NCI-H345 (cell line): Measurements from ENCODE around the gene SLIT1.

Experiments used
- DNase-seq: peaks from one replicate; lab custom pipeline; 2025; lab: John Stamatoyannopoulos, UW

The SLIT1 gene

DNA sequence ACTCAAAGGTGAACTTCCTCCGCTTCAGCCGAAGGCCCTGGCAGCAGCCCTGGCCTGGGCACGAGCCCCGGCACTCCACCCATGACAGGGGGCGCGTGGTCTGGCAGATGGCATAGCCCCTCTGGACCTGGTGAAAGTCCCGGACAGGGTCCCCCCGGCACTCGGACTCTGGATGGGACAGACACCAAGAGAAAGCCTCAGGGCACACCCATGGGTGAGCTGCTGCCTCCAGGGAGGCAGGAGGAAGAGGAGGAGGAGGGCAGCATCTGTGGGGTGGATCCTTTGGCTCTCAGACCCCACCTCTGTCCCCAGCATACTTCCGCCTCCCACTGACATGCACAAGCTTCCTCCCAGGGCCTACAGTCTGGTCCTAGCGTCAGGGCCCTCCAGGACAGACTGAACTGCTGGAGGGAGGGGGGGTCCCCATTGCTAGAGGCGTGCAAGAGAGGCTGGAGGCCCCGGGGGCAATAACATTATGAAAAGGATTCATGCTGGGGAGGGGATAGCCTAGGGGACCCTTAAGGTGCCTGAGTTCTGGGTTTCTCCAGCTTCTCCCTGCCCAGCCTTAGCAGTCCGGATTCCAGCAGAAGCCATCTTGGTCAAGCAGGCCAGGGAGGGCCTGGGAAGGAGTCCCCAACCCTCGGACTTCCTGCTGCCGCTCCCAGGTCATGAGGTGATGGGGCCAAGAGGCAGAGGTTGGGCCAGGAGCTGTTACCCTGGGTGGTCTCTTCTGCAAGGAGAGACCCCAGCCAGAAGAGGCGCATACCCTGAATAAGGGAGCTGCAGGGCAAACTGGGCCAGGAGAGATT, 184.4 kb downstream of the SLIT1 start:
- no peak for DNase-seq

DNA sequence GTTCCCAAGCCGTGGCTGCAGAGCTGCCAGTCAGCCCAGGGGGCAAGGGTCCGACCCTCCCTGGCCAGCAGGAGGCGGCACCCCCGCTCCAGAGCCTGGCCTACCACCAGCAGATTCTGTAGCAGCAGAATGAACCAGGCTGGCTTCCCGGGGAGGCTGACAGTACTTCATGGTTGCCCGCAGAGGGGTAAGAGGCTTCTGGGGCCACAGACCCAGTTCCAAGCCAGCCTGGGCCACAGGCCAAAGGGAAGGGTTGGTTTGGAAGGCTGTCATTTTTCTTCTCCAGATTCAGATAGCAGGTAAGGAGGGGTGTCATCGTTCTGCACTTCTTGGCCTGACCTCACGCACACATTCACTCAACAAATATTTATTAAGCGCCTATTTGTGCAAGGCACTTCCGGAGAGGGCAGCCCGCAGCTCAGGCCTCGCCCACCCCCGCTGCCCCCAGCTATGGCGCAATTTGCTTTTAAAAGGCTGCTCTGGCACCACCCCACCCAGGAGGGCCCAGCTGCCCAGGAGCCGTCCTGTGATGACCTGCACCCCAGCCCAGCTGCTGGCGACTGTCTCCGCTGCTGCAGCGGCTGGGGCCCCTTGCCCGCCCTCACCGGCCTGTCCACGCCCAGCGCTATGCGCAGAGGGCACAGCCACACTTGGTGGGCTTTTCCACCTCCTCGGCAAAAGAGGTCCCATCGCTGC, 185.1 kb downstream of the SLIT1 start:
- DNase-seq, result no peak

DNA sequence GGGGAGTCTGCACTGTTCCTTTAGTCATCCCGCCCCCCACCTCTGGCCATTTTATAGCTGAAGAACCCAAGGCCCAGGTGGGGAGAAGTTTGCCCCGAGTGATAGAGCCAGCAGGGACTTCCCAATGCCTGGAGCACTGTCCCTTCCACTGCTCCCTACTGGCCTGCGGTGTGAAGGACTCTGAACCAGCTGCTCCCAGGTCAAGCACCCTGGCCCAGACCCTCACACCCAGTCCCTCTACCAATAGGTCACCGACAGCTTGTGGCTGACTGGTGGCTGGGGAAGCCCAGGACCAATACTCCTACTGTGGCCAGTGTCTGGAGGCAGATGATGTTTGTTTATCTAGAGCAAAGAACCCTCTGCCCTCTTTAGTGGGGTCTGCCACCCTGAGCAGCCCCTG, 185.8 kb downstream of the SLIT1 start:
- no peak for DNase-seq

DNA sequence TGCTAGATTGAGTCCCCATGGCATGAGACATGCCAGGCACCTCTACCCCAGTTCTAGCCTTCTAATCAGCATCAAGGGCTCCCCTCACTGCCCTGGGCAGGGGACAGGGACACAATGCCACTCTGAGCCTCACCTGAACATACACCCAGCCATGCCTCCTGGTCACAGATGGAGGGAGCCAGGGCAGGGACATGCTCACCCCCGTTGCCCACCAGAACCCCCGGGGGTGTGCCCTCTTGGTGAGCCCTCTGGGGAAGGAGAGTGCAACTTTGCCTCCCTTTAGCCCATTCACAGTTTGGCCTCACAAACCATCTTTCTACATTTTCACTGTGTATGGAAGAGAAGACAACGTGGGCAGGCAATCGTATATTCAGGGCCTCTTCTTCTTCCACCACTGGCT, 186.4 kb downstream of the SLIT1 start:
- DNase-seq, result no peak

DNA sequence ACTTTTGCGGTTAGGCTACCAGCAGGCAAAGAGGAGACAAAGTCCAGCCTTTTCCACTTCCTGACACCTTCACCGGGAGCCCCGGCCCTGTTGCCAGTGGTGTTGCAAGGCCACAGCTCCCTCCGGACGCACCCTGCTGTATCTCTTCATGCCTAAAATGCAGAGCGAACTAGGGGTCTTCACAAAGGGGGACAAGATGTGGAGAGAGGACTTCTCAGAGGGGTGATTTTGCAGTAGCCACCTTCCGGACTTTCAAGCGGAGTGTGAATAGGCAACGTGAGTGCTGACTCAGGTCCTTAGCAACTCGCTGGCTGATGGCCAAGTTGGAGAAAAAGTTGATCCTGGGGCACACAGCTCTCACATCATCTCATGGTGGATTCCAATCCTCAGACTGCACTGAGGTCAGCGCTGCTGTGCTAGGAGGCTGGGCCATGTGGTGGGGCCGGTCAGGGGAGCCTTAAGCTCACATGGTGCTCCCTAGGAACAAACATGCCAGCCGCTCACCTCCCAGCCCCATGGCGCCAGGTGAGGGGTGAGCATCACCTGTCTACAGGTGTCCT, 187.3 kb downstream of the SLIT1 start:
- DNase-seq, result no peak

DNA sequence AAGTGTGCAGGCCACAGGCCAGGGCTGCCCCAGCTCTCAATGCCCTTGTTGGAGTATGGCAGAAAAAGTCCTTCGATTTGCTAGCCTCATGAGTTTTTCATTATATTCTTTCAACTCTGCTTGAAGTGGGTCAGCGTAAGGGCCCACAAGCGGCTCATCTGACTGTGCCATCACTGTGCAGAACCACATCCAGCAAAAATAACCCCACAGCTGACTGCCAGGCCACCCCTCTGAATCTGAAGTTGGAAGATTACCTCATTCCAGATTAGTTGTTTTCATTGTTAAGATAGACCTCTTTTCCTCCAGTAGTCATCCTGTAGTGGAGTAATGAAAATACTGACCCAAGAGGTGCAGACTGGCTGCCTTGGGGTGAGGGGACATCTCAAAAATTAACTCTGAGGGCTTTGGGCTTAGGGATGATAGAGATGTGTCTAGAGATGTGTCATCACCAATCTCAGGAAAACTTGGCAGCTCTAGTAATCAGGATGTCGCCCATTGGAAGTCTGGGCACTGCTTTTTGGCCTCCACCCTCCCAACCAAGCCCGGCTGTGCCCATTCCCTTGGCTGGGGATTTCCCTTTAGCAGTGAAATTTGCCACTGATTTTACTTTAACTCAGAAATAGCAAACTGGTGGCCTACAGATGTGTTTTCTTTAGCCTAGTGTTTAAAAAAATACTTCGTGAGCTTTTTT, 189.3 kb downstream of the SLIT1 start:
- DNase-seq, result no peak

DNA sequence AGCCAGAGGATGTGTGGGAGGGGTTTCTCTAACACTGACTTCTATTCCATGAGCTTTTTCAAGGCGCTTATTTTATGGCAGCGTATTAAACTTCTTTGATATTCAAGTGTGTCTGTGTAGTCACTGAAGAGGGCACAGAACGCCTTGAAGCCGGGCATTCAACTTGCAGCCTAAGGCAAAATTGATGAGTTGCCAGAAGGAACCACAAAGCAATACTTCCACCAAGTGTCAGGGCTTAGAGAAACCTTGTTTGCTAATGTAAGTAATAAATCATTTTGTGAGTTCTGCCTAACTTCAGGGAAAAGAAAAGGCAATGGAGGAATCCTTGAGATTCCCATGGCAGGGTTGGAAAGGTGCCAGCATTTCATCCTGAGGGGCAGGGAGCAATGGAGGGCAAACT, 189.9 kb downstream of the SLIT1 start:
- no peak for DNase-seq

DNA sequence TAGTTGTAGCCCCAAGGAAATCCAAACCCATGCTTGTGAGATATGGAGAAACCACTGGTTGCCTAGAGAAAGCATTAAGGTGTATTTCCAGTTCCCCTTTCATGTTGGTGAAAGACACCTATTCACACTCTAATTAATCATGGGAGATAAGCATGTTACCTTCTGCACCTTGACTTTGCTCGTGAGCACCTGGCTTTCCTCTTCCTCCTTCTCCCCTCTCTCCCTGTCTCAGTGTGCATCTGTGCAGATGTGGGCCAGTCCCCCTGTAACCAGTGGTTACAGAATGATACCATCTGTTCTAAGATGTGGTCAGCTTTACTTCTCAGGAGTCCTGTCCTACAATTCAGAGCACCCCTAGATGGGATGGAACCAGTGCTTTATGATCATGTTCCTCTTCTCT, 193.0 kb downstream of the SLIT1 start:
- DNase-seq, result no peak

DNA sequence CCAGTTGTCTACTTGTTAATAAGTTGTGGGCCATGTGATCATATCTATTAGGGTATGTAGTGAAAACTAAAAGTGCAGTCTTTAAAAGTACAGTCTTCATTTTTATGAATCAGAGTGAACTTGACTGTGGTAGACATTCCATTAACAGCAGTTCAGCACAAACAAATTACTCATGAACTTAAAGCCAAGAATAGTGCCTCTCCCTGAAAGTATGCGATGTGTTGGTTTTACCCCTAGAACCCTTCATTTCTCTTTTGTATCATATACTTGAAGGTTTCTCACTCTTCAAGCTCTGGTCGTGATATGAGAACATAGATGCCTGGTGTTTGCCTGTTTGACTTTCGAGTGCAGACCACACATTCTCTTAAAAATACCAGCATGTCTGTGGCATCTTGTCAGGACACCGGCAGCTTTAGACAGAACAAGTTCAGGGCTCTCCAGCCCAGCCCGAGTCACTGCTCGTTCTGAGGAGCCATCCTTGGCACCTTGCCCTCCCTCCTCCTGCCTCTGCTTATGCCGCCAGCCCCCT, 194.4 kb downstream of the SLIT1 start:
- DNase-seq, result no peak

DNA sequence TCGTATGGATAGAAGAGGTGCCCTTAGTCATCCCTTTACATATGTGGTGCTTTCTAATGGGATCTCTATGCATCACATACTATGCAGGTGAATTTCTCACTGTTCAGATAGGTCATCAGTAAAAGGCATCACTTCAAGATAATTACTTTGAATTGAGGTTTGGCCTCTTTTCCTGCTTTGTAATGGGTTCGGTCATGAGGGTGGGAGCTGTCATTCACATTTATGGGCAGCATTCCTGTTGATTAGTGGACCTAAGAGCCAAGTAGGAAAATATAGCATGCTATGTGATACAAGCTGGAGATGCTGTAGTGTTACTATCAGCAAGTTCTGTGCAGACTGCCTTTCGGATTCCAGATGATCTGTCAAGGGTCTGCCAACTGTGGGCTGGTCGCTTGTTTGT, 197.3 kb downstream of the SLIT1 start:
- DNase-seq, result no peak

DNA sequence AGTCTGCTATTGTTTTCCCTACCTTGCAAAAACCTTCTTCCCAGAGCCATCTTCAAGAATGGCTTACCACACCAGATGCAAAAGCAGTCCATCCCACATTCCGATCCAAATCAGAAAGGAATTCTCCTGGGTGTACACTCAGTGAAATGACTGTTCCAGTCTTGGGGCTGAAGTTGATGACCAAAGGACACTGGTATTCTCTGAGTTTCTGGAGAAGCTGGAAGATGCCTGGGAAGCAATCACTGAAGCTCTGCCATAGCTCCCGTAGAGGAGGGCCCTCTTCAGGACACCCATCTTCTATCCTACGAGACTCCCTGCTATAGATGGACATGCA, 197.9 kb downstream of the SLIT1 start:
- no peak for DNase-seq

DNA sequence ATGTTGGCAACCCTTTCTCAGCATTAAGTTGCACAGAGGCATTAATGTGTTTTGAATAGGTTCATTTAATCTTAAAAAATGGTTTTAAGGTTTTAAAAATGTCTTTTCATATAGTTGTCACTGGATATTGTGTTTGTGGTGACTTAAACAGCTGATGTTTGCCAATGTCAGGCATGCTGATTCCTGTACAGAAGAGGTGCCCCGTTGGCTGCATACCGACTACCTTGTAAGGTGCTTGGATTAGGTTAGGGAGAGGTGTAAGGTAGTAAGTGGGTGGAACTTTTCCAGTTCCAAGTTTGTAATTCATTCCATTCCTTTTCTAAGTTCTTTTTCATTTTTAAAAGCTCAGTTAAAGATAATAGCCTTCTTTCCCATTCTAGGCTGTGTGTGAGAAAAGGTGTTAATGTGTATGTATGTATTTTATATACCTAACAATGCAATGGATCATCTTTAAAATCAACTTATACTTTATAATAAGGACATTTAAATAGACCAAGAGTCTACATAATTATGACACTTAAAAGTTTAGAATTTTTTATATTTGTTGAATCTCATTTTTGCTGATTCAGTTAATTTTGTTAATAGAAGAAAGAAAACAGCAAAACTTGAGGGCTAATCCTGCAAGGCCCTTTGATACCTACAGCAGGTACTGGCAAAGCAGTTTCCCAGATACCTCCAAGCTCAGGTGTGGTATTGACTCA, 198.5 kb downstream of the SLIT1 start:
- no peak for DNase-seq

DNA sequence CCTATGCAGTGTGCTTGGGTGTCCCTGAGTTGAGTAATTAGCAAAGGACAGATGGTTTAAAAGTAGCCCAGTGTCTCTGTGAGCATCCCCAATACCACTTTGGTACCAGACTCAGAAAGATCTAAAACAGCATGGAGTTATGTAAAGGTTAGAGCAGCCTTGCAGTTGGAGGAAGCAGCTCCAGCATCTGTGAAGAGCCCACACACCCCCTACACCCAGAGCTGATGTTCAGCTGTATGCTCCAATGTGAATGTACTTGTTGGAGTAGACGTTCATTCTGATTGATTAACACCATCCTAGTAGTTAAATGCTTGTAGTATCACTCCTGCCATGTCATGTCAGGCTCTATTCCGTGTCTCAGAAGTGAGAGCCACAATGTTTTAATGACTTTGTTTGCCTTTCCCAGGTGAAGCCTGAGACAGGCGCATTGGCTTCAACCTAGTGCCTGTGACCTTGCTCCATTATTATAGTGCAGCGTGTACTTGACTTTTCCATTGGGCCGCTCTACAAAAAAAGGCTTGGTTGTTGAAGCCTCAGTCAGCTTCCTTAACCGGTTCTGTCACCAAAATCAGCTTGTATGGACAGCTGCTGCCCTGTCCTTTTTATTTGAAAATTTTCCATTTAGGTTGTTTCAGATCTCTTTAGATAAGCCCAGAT, 199.4 kb downstream of the SLIT1 start:
- no peak for DNase-seq

DNA sequence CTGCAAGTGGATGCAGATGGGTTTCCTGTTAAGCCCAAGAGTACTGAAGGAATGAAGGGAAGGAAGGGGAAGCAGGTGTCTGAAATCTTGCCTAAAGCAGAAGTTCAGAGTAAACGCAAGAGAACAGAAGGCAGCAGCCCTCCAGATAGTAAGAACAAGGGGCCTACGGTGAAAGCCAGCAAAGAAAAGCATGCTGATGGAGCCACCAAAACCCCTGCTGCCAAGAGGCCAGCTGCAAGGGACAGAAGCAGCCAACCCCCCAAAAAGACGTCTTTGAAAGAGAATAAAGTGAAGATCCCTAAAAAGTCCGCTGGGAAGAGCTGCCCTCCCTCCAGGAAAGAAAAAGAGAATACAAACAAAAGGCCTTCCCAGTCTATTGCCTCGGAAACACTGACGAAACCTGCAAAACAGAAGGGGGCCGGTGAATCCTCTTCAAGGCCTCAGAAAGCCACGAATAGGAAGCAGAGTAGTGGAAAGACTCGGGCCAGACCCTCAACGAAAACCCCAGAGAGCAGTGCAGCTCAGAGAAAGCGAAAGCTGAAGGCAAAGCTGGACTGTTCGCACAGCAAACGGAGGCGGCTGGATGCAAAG, 201.1 kb downstream of the SLIT1 start:
- no peak for DNase-seq

DNA sequence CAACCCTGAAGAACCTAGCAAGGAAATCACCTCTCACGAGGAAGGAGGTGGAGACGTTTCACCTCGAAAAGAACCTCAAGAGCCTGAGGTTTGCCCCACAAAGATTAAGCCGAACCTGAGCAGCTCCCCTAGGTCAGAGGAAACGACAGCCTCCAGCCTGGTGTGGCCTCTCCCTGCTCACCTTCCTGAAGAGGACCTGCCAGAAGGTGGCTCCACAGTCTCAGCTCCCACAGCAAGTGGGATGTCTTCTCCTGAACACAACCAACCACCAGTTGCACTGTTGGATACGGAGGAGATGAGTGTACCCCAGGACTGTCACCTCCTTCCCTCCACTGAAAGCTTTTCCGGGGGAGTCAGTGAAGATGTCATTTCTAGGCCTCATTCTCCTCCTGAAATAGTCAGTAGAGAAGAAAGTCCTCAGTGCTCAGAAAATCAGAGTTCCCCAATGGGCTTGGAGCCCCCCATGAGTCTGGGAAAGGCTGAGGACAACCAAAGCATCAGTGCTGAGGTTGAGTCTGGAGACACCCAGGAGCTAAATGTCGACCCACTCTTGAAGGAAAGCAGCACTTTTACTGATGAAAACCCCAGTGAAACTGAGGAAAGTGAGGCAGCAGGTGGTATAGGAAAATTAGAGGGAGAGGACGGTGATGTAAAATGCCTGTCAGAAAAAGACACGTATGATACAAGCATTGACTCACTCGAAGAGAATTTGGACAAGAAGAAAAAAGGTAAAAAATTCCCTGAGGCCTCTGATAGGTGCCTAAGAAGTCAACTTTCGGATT, 203.4 kb downstream of the SLIT1 start:
- DNase-seq, result no peak

DNA sequence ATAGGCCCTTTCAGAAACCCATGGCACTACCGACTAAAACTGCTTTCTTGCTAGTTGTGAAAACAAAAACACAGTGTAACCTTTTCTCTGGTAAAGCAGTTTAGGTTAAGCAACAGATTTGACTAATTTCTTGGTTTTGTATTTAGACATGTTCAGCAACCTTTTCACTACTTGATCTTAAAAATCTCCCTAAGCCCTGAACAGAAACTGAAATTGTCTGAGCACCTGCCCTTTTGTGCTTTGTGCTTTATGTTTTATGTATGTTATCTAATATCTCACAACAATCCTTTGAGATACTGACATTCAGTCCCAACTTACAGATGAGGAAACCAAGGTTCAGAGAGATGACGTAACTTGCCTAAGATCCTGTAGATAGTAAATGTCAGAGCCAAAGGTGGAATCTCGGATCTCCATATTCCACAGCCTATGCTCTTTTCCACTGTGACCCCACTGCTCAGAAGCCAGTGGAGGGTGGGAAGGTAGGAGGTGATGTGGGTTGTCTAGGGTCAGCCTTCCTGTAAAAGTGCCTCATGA, 207.1 kb downstream of the SLIT1 start:
- DNase-seq, result no peak

DNA sequence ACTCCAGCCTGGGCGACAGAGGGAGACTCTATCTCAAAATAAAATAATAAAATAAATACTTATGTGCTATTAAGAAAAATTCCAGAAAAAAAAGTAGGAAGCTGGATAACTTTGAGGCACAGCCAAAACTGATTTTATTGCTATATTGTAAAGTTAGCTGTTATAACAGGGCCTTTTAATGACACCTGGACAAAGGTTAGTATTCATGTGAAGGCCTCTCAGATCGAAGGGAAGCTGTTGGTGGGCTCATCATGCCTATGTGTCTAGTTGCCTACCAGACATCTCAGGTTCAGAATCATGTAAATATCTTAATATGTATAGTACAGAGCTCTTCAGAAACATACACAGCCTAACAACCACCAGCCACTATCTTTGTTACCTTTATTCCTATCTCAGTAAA, 210.6 kb downstream of the SLIT1 start:
- DNase-seq, result no peak

DNA sequence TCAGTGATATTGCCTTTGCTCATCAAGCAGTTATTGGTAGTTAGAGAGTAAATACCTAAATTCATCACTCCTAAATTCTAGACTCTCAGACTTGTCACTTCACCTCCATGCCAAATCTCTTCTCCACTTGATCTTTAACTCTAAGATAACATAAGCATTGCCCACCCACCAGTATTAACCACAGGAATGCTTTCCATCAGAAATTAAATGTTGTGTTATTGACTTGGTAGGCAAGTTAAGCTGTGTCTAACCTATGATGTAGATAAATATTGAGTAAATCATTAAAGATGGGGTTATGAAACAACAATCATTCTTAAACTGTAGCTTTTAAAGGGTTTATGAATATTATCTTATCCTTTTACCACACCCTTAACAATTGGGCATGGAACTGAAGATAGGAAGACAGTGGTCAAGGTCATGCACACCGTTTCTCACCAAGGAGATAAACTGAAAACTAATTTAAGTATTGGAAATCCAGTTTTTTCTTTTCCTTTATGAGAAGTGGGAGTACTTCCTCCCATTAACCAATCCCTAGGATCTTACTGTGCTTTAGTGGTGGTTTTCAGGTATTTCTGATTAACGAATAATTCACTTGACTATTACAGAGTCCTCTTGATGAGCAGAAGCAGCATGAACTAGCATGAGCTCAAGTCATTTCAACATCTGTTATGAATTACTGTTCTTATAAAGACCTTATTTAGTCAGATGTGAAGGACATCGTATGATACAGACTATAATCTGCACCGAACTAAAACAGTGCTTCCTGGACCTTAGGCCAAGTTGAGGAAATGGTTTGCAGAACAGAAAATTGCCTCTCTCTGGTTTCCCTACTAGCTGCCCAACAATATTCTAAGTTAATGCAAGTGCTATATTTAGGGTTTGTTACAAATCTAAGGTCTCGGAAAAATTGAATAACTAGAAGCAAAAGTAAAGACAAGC, 211.7 kb downstream of the SLIT1 start:
- no peak for DNase-seq

DNA sequence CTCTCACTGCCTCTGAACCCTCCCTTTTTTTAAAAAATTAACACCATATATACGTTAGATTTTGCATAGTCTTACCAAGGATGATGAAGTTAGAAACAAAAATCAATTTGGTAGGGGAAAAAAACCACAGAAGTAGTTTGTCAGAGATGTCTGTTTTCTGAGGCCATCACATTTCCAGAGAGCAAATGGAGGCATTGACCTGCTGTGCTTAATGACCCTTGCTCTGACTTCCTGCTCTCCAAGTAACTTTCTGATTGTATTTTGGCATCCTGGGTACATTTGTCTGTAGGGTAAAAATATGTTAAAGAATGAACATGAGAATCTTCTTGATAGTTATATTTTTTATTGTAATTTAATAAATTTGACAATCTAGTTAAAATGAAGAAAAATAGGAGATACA, 213.5 kb downstream of the SLIT1 start:
- DNase-seq, result no peak
